SW 1271 (cell line): ENCODE measurements around the gene UQCC3.
"Not testable (repeated sequence)": the region's sequence is repeated elsewhere in the genome, so short reads cannot be mapped to it uniquely, and the experiment has no call there.

ENCODE experiments used
- DNase-seq, 2 experiments: peaks; one replicate each; lab custom pipeline; 2025; lab: John Stamatoyannopoulos, UW

UQCC3 gene, protein sequence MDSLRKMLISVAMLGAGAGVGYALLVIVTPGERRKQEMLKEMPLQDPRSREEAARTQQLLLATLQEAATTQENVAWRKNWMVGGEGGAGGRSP

GRCh38 chr11:62671608-62672389, at the start of gene UQCC3, which contains the start of gene LBHD1:
Gene UQCC3 (plus strand): TSS chr11:62671673. CDS start chr11:62671746, 73 bp downstream.
Gene LBHD1 (minus strand): TSS chr11:62672267. CDS start chr11:62670031, 2,236 bp downstream.
- peak; percentile 70 to 88 for DNase-seq

DNA sequence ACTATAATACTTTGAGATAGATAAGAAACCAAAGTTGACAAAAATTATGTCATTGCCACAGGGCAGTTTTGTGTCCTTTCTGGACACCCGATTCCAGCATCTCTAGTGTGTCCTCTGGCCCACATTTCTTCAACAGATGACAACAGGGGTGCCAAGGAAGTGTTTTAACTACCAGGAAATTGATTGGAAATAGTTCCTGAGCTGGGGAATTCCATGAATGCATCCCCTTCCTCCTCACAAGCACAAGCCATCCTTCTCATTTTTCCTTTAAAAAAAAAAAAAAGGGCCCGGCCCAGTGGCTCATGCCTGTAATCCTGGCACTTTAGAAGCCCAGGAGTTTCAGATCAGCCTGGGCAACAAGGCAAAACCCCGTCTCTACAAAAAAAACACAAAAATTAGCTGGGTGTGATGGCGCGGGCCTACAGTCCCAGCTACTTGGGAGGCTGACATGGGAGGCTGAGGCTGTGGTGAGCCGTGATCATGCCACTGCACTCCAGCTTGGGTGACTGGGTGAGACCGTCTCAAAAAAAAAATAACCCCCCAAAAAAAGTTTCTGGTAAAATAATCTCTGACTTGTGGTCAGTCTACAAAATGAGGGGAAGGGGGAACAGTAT, 48.9 kb upstream of the UQCC3 start:
- DNase-seq: no peak

DNA sequence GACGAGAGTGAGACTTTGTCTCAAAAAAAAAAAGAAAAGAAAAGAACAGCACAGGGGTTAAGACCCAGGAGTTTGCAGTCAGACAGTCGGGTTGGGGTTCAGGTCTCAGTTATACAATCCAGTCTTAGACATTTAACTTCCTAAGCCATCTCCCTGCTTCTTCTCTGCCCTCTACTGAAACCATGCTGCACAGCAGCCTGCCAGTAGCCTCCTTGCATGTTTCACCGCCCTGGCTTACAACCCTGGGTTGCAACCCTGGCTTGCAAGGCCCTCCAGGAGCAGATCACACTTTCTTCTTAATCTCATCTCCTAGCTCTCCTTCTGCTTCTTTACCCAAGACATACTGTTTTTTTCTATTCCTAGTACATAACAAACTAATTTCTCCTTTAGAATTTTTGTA, 43.8 kb upstream of the UQCC3 start:
- peak in 1 of 2 experiments; percentile 19 for DNase-seq

- DNase-seq: no peak
Observed at GRCh38 chr11:62632492-62632891, 39.0 kb upstream of the UQCC3 start.

DNA sequence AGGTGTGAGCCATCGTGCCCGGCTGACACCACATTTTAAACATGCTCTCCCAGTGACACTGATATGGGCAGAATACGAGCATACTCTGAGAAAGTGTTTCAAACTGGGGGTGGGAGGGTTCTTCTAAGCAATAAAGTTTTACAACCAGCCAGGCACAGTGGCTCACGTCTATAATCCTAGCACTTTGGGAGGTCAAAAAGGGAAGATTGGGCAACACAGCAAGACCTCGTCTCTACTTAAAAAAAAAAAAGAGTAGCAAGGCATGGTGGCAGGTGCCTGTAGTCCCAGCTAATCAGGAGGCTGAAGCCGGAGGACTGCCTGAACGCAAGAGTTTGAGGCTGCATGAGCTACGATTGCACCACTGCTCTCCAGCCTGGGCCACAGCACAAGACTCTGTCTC, 27.3 kb upstream of the UQCC3 start:
- no peak for DNase-seq

DNA sequence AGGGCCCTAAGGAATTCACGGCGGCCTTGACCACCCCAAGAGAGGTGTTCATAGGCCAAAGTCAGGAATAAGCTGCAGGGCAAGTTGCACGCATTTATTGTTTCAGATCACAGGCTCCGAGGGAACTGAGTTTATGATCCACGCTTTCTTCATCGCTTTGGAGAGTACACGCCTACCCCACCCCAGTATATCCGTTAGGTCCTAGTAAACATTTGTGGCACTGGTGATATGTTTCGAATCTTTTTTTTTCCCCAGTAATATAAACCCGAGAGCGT, 25.9 kb upstream of the UQCC3 start:
- DNase-seq: no peak

DNA sequence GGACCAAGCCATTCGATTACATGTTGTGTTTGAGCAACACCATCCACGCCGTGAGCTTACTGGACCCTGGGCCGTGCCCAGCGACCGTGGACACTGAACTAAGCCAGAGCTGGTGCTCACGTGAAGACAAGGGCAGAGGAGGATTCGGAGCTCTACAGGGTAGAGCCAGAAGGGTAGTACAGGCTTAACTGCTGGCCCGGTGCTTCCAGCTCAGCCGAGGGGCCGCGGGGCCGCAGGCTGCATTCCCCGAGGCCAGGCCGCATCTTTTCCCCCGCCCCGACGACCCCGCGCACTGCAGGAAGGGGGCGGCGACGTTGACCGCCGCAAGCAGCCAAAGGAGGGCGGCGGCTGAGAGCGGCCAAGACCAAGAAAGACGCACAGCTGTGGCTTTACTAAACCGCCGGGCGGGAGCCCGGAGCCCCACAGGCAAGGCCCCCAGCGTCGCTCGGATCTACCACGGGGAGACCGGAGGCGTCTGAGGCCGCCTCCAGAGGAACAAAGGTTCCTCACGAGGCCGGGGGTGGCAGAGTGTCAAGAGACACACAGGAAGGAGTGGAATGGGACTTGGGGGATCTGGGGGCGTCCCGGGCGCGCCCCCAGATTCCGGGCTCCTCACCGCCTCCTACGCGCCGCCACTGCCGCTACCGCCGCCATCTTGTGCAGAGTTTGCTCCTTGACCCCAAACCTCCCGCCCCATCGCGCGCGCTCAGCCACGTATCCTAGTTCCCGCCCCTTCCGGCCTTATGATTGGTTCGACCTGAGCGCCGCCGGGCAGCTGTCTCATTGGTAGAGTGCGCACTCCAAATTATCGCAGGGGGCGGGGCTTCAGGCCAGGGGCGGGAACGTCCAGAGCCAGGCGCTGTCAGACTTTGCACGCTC, 25.3 kb upstream of the UQCC3 start, which contains the start of gene GANAB:
Gene GANAB, minus strand, starts transcription at position 668 of the 879 bp plus-strand sequence. Its CDS starts 14 bp downstream, at position 654.
- DNase-seq: peak; percentile 87 to 97

DNA sequence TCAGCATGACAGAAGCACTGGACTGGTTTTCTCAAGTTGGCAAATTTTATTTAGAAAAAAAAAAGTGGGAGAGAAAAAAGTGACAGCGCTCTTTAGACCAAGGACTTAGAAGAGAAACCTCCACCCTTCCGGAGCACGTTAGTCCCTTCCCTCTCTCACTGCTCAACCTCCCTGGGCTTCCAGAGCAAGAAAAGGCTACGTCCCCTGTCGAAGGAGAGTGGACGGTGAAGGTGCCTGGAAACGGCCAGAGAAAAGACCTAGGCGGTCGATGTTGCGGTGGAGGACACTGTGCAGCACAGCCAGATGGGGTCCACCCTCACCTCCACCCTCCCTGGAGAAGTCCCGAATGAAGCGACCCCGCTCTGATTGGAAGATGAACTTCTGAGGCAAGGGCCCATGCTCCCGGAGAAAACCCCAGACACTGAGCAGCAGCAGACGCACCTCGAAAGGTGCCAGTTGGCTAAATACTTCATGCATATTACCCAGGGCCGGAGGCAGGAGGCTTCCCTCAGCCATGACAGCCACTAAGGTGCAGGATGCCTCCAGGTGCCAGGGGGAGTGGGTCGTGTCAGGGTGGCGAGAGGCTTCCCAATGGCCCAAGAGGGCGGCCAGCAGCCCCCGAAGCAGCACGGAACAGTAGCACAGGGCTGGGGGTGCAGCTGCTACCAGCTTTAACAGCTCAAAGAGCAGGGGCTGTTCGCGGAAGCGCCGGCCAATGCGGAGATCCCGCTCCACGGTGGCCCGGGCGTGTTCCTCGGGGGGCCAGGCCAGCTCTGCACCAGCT, 24.5 kb upstream of the UQCC3 start:
- DNase-seq: no peak

DNA sequence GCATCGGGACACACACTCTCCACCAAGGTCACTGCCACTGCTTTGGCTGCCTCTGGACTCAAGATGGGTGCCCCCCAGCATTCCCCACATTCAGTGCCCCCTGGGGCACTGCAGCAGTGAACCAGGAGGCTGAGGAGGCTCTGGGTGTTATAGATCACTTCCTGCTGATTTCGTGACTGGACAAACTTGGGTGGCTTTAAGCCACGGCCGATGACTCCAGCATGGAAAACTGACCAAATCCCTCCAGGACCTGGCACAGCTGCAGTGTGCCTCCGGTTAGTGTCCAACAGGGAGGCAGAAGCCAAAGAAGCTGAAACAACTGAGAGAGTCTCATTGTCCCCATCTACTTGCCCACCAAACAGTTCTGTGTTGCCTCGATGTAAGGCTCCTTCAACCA, 23.9 kb upstream of the UQCC3 start:
- DNase-seq: no peak

DNA sequence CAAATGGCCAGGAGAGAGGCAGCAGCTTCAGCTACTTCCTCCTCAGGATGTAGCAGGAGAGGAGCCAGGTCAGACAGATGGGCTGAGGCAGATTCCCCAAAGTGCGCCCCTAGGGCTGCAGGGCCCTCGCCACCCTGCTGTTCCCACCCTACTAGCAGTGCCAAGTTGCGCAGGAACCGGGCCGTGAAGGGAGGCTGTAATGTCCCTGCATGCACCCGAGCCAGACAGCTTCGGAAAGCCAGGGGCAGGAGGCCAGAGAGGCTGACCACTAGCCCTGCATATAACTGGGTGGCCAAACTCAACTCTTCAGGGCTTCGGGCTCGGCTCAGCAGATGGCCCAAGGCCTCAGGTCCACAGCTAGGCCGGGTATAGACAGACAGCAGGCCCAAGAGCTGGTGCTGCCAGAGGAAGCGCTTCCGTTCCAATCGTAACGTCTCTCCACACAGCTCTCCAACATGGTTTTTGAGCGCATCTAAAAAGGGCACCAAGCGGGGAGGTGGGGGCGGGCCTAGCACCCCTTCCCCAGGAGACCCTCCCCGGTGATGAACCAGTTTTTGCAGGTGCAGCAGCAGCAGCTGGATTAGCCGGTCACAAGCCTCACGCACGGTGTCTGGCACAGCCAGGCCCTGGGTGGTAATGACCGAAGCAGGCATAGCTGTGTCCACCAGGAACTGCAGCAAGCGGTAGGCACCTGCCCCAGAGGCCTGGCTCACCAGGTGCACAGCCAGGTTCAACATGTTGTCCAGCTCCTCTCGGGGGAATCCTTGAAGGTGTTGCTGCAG, 23.1 kb upstream of the UQCC3 start:
- no peak for DNase-seq

GRCh38 chr11:62648967-62649364, 22.5 kb upstream of the UQCC3 start:
- no peak for DNase-seq

DNA sequence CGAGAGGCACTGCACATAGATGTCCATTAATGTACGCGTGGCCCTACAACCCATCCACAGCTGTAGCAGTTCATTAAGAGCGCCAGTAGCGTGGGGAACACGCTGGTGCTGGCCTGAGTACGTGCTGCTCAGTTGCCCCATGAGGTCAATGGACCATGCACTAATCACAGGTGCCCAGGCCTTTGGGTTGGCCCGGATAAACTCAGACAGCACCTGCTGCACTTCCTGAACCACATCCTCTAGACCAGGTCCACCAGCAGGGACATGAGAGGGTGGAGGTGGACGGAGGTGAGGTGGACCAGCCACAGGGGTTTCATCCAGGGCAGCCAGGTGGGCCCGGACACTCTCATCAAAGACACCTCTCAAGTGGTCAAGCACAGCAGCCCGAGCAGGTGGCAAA, 22.0 kb upstream of the UQCC3 start:
- DNase-seq: no peak

GRCh38 chr11:62650283-62650682, 21.2 kb upstream of the UQCC3 start:
- not testable (repeated sequence) for DNase-seq

- DNase-seq: no peak
Observed at GRCh38 chr11:62652161-62653006, 19.1 kb upstream of the UQCC3 start.

GRCh38 chr11:62654297-62654696, 17.2 kb upstream of the UQCC3 start:
- DNase-seq: no peak

GRCh38 chr11:62656796-62657429, 14.6 kb upstream of the UQCC3 start:
- DNase-seq: no peak

DNA sequence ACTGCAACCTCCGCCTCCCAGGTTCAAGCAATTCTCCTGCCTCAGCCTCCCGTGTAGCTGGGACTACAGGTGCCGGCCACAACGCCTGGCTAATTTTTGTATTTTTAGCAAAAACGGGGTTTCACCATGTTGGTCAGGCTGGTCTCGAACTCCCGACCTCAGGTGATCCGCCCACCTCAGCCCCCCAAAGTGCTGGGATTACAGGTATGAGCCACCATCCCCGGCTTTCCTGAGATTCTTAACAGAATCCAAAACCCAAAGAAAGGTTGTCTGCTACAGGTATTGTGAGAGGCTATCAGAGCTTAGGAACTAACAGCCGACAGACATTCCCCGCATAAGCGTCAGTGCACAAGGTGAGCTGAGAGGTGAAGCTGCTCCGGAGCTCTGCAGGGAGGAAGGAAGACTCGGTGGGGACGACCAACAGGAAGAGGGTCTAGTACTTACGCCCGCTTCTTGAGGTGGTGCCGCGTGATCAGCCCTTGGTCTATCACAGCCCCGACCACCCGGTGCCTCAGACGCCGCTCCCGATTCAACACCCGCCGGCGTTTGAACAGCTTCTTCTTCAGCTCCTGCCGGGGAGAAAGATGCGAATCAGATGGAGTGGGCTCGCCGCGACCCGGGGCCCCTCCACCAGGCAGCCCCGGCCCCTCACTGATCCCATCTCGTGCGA, 6.9 kb upstream of the UQCC3 start:
- DNase-seq: peak in 1 of 2 experiments; percentile 76

DNA sequence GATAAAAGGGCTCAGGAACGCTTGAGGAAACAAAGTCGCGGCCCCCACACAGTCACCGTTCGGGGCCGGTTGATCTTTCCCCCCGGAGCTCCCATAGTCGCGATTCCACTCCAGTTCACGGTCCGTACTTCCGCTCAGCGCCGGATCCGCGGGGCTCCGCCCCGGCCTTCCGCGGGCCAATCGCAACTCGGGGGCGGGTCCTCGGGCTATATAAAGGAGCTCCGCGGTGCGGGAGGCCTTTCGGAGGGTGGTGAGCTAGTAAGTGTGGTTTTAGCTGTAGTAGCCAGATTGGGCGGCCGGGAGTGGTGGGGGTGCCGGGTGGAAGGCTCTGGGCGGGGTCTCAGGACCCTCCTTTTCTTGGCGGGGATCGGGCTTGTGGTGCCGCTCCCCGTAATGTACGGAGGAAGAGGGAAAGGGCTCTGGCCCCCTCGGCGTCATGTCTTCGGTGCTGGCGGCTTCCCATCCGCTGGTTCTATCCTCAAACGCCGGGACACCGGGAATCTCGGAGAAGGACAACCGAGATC, 6.3 kb upstream of the UQCC3 start, which contains the start of the genes C11orf98 and CSKMT:
Gene C11orf98, minus strand, starts transcription at position 136 of the 524 bp plus-strand sequence. Its CDS starts 41 bp downstream, at position 95.
Gene CSKMT, plus strand, starts transcription at position 238 of the 524 bp plus-strand sequence. CDS start 568 bp downstream, outside the sequence.
- DNase-seq: peak; percentile 71 to 88
